Right lobe of liver (tissue), 6 donors: Measurements from ENCODE around the gene CALML4. TPM values are rescaled to one million over a fixed set of nuclear protein-coding genes. Genes with fewer than 3 reads are reported as not detected.
A peak's percentile ranks its signal among the peaks of the same experiment; 100 is the strongest.

Source experiments
- ATAC-seq, 4 donors: fragments of 200-7000 bp; cut with Tn5 transposase; one replicate each; pipeline ENCODE4 v1.9.1; 2020; ENCODE audit warnings: mild to moderate bottlenecking in 4 of 4, moderate library complexity in 4 of 4
- DNase-seq, 3 donors: peaks; one replicate each; pipeline ENCODE4 v3.0.0-alpha.2; 2020
- H3K27ac ChIP-seq, 3 donors: fragments of 200-600 bp; one replicate each; pipeline ENCODE4 v1.8.0; 2022
- H3K27me3 ChIP-seq, 2 donors: fragments of 200-600 bp; one replicate each; pipeline ENCODE4 v1.8.0; 2022
- H3K36me3 ChIP-seq, 4 donors: fragments of 200-600 bp; sonication (generic) in 1 of 4; one replicate each; pipeline versions ENCODE4 v1.5.1 to v1.8.0; 2017 to 2022; ENCODE audit warnings: control low read depth in 1 of 4
- H3K4me1 ChIP-seq, 4 donors: fragments of 200-600 bp; sonication (generic) in 1 of 4; one replicate each; pipeline versions ENCODE4 v1.5.1 to v1.8.0; 2017 to 2022; ENCODE audit warnings: control low read depth in 1 of 4
- H3K4me3 ChIP-seq, 3 donors: fragments of 200-600 bp; one replicate each; pipeline ENCODE4 v1.8.0; 2022
- H3K9me3 ChIP-seq, 4 donors: fragments of 200-600 bp; sonication (generic) in 1 of 4; one replicate each; pipeline versions ENCODE4 v1.5.1 to v1.8.0; 2017 to 2022; ENCODE audit warnings: control low read depth in 1 of 4
- POLR2A ChIP-seq: fragments of 450-650 bp; IDR thresholded peaks from one replicate; pipeline ENCODE4 v1.6.1; 2017; ENCODE audit warnings: antibody characterized with exemption, mild to moderate bottlenecking
- WGBS: methylation state at CpG from one replicate; pipeline ENCODE4 v1.1.6; 2018; ENCODE audit warnings: low coverage, low lambda C conversion rate; ENCODE audit not compliant: insufficient coverage; ENCODE audit errors: missing lambda C conversion rate; 5-methylcytosine and 5-hydroxymethylcytosine counted together
- intact Hi-C, 2 donors: fragments of 100-400 bp; cut with DNase I; formaldehyde crosslinking; loops; one replicate each; pipeline versions ENCODE4 v1.11.2 to v1.14.1; 2022
- total RNA-seq, 6 experiments: library from RNA; depleted of rRNA in 2 of 6; stranded (reverse); fragments of >200 nt in 2 of 6; fragmentation: NEBNext Ultra II Directional in 3 of 6; extraction: Animal tissue kit (Norgen Biotek cat#: 25700) in 3 of 6; gene quantifications; one replicate each; pipeline versions ENCODE4 v1.1.0 to v1.2.4, GENCODE V29; 2016 to 2023
- TF ChIP-seq, protein P1 (sequence below), 4 donors: fragments of 200-600 bp in 3 of 4; fragments of 450-650 bp in 1 of 4; IDR thresholded peaks; one replicate each; pipeline versions ENCODE4 v1.5.1 to v1.8.0; 2016 to 2022; ENCODE audit warnings: antibody characterized with exemption in 4 of 4, mild to moderate bottlenecking in 2 of 4
- donor health status: DM: no; HTN: yes; CAD: no.
- donor health status: DM: no; HTN: no; CAD: no.
- donor health status: DM: no; HTN: no; CAD: no.
- donor health status: DM: no; HTN: yes; CAD: no.
- donor health status: DM: no; HTN: yes; CAD: no.

CALML4 gene
- total RNA-seq, 6 experiments from 2014 or later = 3.3 to 9.8 (median 6.1) TPM

DNA sequence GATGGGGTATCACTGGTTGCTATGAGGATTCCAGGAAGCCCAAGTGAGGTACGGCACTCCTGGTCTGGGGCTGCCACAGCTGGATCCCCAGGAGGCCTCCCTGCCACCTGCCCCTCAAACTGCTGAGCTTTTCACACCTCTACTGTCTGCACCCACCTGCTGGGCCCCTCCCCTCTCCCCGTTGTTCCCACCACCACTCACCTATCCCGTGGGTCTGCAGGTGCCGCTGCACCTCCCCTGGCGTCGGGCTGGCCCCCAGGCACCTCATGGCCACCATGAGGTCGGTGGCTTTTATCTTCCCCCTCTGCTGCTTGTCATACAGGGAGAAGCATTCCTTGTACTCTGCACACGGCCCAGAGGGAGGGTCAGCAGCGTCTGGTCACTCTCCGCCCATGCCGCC lies 5.8 kb downstream of the CALML4 start:
- Histone ChIP-seq H3K27ac (no peak overlapping the region), H3K27me3 (no peaks in the 10 kb centered on the region), H3K9me3 (no peaks in the 10 kb centered on the region), H3K36me3 (peaks cover 0 to 3% (median 0%) of the 10 kb centered on the region in 4 donors), H3K4me1 (peaks cover 0 to 4% (median 0%) of the 10 kb centered on the region in 4 donors), H3K4me3 (no peak overlapping the region)
- intact Hi-C loops = no loop called here
- no peak for ATAC-seq
- WGBS = 51% methylated on average over 6 of the region's 11 CpGs
- TF ChIP-seq, protein P1, sequence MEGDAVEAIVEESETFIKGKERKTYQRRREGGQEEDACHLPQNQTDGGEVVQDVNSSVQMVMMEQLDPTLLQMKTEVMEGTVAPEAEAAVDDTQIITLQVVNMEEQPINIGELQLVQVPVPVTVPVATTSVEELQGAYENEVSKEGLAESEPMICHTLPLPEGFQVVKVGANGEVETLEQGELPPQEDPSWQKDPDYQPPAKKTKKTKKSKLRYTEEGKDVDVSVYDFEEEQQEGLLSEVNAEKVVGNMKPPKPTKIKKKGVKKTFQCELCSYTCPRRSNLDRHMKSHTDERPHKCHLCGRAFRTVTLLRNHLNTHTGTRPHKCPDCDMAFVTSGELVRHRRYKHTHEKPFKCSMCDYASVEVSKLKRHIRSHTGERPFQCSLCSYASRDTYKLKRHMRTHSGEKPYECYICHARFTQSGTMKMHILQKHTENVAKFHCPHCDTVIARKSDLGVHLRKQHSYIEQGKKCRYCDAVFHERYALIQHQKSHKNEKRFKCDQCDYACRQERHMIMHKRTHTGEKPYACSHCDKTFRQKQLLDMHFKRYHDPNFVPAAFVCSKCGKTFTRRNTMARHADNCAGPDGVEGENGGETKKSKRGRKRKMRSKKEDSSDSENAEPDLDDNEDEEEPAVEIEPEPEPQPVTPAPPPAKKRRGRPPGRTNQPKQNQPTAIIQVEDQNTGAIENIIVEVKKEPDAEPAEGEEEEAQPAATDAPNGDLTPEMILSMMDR (IDR thresholded peaks at IDR 0.05) = no peak
- no peak for TF ChIP-seq POLR2A
- DNase-seq = peak in 1 of 3 donors; percentile 44

DNA sequence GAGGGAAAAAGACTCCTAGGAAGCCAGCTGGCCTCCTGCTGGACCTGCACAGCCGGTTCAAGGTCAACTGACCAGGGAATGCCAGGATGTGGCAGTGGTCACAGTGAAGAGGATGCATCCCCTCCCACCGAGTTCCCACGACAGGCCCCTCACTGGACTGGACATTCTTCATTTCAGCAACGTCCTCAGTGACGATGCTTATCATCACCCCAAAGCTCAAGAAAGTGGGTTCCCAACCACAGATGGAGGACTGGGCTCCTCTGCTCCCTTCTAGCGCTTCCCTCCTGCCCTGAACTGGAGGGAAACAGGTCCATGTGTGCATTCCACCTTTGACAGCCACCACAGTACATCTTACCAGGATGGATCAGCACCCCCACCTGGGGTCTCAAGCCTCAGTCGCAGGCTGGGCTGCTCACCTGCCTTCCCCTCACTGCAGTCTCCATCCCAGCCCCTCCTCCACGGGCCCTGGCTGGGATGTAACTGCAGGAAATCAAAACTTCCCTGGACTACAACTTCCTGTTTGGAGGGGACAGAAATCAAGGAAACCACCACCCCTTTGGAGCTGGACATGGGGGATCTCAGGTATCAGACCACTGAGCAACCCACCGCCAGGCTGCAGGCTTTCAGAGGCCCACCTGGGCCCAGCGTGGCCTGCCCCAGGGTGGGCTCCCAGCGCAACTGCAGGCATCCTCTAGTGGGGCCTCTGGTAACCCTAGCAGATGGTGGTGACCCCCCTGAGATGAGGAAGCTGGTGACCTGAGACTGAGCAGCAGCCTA lies 7.3 kb downstream of the CALML4 start:
- no peaks in the 10 kb centered on the region for H3K9me3 ChIP-seq
- peaks cover 0 to 9% (median 0%) of the 10 kb centered on the region in 4 donors for H3K36me3 ChIP-seq
- 100% methylated on average over 1 of the region's 11 CpGs for WGBS
- intact Hi-C loops = no loop called here
- DNase-seq = peak in 1 of 3 donors; percentile 42
- H3K27me3 ChIP-seq = no peaks in the 10 kb centered on the region
- H3K27ac ChIP-seq = no peak overlapping the region
- H3K4me3 ChIP-seq = no peak overlapping the region
- TF ChIP-seq POLR2A = no peak
- TF ChIP-seq, protein P1 (IDR thresholded peaks at IDR 0.05) = no peak
- peaks cover 0 to 4% (median 0%) of the 10 kb centered on the region in 4 donors for H3K4me1 ChIP-seq
- no peak for ATAC-seq

DNA sequence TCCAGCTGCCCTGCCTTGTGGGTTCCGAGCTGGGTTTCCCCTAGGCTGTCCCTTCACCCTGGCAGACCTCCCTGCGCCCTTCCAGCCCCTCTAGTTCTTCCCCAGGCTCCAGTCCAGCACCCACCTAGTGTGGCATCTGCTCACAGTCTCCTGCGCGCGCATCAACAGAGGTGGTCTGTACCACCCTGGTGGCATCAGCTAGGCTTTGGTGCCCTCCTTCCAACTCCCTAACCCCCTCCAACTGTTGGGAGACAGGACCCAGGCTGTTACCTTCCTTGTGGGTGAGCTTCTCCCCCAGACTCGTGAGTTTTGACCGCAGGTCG lies 8.0 kb downstream of the CALML4 start:
- no peaks in the 10 kb centered on the region for H3K9me3 ChIP-seq
- no peaks in the 10 kb centered on the region for H3K27me3 ChIP-seq
- H3K4me3 ChIP-seq = no peak overlapping the region
- H3K4me1 ChIP-seq = peaks cover 0 to 4% (median 0%) of the 10 kb centered on the region in 4 donors
- DNase-seq (peak in 1 of 3 donors; percentile 44), ATAC-seq (no peak)
- peaks cover 0 to 9% (median 0%) of the 10 kb centered on the region in 4 donors for H3K36me3 ChIP-seq
- 96% methylated on average over 3 of the region's 8 CpGs for WGBS
- no peak overlapping the region for H3K27ac ChIP-seq
- intact Hi-C loops = no loop called here
- no peak for TF ChIP-seq POLR2A
- TF ChIP-seq, protein P1 (IDR thresholded peaks at IDR 0.05) = no peak

DNA sequence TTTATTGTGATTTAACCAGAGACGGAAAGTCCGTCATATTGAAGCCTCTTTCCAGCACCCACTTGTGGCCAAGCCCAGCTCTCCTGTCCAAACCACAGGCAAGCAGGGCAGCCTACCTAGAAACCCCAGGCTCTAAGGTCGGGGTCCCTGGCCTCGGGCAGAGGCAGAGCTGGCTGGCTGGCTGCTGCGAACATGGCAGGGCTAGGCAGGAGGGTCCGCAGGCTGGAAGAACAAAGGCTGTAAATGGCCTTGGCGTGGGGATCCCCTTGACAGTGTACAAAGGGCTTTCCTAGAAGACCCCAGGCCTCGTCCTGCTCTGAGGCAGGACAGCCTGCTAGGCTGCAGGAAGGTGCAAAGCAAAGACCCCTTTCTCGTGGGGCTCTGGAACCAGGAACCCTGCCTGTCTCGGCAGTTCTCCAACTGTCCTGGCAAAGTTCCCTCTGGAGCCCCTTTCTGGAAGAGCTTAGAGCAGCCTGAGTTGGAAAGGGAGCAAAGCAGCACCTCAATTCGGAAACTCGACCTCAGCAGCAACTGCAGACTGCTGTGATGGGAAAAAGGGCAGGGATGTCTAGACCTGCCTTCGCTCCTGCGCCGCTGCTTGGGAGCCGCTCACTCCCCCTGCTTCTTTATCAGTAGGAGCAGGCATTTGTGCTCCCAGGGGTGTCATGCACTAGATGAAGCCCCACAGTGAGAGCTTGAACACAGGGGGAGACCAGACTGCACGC lies 8.5 kb downstream of the CALML4 start:
- Histone ChIP-seq H3K36me3 (peaks cover 0 to 9% (median under 1%) of the 10 kb centered on the region in 4 donors), H3K4me1 (peaks cover 0 to 4% (median 0%) of the 10 kb centered on the region in 4 donors), H3K27ac (no peak overlapping the region), H3K4me3 (no peak overlapping the region), H3K27me3 (no peaks in the 10 kb centered on the region), H3K9me3 (no peaks in the 10 kb centered on the region)
- ATAC-seq (no peak), DNase-seq (peak in 1 of 3 donors; percentile 40)
- WGBS = 92% methylated on average over 2 of the region's 17 CpGs
- no peak for TF ChIP-seq POLR2A
- TF ChIP-seq, protein P1 (IDR thresholded peaks at IDR 0.05) = no peak
- intact Hi-C loops = no loop called here
